ENCODE data around the gene SPTBN2.

- no peak for TF ChIP-seq CTCF (IDR thresholded peaks at IDR 0.05)
- no peak for TF ChIP-seq ESRRA (CRISPR knock-in tag; IDR thresholded peaks at IDR 0.05; ENCODE audit: borderline replicate concordance)
- TF ChIP-seq, protein P1, sequence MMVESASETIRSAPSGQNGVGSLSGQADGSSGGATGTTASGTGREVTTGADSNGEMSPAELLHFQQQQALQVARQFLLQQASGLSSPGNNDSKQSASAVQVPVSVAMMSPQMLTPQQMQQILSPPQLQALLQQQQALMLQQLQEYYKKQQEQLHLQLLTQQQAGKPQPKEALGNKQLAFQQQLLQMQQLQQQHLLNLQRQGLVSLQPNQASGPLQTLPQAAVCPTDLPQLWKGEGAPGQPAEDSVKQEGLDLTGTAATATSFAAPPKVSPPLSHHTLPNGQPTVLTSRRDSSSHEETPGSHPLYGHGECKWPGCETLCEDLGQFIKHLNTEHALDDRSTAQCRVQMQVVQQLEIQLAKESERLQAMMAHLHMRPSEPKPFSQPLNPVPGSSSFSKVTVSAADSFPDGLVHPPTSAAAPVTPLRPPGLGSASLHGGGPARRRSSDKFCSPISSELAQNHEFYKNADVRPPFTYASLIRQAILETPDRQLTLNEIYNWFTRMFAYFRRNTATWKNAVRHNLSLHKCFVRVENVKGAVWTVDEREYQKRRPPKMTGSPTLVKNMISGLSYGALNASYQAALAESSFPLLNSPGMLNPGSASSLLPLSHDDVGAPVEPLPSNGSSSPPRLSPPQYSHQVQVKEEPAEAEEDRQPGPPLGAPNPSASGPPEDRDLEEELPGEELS (CRISPR knock-in tag; IDR thresholded peaks at IDR 0.05), result no peak
- TF ChIP-seq, protein P2, sequence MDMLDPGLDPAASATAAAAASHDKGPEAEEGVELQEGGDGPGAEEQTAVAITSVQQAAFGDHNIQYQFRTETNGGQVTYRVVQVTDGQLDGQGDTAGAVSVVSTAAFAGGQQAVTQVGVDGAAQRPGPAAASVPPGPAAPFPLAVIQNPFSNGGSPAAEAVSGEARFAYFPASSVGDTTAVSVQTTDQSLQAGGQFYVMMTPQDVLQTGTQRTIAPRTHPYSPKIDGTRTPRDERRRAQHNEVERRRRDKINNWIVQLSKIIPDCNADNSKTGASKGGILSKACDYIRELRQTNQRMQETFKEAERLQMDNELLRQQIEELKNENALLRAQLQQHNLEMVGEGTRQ (CRISPR knock-in tag; IDR thresholded peaks at IDR 0.05), result no peak
- TF ChIP-seq, protein P3, sequence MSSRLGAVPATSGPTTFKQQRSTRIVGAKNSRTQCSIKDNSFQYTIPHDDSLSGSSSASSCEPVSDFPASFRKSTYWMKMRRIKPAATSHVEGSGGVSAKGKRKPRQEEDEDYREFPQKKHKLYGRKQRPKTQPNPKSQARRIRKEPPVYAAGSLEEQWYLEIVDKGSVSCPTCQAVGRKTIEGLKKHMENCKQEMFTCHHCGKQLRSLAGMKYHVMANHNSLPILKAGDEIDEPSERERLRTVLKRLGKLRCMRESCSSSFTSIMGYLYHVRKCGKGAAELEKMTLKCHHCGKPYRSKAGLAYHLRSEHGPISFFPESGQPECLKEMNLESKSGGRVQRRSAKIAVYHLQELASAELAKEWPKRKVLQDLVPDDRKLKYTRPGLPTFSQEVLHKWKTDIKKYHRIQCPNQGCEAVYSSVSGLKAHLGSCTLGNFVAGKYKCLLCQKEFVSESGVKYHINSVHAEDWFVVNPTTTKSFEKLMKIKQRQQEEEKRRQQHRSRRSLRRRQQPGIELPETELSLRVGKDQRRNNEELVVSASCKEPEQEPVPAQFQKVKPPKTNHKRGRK (CRISPR knock-in tag; IDR thresholded peaks at IDR 0.05; ENCODE audit: borderline replicate concordance), result no peak
- no peak for TF ChIP-seq IRF2 (CRISPR knock-in tag; IDR thresholded peaks at IDR 0.05; ENCODE audit: borderline replicate concordance, low read depth)
- no peak for TF ChIP-seq TP53 (CRISPR knock-in tag; IDR thresholded peaks at IDR 0.05)
- TF ChIP-seq, protein P4, sequence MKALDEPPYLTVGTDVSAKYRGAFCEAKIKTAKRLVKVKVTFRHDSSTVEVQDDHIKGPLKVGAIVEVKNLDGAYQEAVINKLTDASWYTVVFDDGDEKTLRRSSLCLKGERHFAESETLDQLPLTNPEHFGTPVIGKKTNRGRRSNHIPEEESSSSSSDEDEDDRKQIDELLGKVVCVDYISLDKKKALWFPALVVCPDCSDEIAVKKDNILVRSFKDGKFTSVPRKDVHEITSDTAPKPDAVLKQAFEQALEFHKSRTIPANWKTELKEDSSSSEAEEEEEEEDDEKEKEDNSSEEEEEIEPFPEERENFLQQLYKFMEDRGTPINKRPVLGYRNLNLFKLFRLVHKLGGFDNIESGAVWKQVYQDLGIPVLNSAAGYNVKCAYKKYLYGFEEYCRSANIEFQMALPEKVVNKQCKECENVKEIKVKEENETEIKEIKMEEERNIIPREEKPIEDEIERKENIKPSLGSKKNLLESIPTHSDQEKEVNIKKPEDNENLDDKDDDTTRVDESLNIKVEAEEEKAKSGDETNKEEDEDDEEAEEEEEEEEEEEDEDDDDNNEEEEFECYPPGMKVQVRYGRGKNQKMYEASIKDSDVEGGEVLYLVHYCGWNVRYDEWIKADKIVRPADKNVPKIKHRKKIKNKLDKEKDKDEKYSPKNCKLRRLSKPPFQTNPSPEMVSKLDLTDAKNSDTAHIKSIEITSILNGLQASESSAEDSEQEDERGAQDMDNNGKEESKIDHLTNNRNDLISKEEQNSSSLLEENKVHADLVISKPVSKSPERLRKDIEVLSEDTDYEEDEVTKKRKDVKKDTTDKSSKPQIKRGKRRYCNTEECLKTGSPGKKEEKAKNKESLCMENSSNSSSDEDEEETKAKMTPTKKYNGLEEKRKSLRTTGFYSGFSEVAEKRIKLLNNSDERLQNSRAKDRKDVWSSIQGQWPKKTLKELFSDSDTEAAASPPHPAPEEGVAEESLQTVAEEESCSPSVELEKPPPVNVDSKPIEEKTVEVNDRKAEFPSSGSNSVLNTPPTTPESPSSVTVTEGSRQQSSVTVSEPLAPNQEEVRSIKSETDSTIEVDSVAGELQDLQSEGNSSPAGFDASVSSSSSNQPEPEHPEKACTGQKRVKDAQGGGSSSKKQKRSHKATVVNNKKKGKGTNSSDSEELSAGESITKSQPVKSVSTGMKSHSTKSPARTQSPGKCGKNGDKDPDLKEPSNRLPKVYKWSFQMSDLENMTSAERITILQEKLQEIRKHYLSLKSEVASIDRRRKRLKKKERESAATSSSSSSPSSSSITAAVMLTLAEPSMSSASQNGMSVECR (CRISPR knock-in tag; IDR thresholded peaks at IDR 0.05; ENCODE audit: borderline replicate concordance), result no peak
- TF ChIP-seq, protein P5, sequence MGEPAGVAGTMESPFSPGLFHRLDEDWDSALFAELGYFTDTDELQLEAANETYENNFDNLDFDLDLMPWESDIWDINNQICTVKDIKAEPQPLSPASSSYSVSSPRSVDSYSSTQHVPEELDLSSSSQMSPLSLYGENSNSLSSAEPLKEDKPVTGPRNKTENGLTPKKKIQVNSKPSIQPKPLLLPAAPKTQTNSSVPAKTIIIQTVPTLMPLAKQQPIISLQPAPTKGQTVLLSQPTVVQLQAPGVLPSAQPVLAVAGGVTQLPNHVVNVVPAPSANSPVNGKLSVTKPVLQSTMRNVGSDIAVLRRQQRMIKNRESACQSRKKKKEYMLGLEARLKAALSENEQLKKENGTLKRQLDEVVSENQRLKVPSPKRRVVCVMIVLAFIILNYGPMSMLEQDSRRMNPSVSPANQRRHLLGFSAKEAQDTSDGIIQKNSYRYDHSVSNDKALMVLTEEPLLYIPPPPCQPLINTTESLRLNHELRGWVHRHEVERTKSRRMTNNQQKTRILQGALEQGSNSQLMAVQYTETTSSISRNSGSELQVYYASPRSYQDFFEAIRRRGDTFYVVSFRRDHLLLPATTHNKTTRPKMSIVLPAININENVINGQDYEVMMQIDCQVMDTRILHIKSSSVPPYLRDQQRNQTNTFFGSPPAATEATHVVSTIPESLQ (CRISPR knock-in tag; IDR thresholded peaks at IDR 0.05), result no peak
- TF ChIP-seq ETV6 (CRISPR knock-in tag; IDR thresholded peaks at IDR 0.05), result no peak
- no peak for TF ChIP-seq CREM (CRISPR knock-in tag; IDR thresholded peaks at IDR 0.05)
These were observed 28.3 kb downstream of the SPTBN2 start for GRCh38 chr11:66700742-66701141.

Data from WTC11 (cell line).